Activated T-cell treated with anti-CD3 and anti-CD28 coated beads for 4 hours (primary cell): ENCODE data around the gene NOS1.
"Not testable (repeated sequence)": the region's sequence is repeated elsewhere in the genome, so short reads cannot be mapped to it uniquely, and the experiment has no call there.

Experiments used
- DNase-seq: peaks from one replicate; pipeline ENCODE4 v3.0.0-alpha.2; 2020

The NOS1 gene

GRCh38 chr12:117202556-117202955 is 158.9 kb downstream of the NOS1 start:
- DNase-seq = no peak

DNA sequence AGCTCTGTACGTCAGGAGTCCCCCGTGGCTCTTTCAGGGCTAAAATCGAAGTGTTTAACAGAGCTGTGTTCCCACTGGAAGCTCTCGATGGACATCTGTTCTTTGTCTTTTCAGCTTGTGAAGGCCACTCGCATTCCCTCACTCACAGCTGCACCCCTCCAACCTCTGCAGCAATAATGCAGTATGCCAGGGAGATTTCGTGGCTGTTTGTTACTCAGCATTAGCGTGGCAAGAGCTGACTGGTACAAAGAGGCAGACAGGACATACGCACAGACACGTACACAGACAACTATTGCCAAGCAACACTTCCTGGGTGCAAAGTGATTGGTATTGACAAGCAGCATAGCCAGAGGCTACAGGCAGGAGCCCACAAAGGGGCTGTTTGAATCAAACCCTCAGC is 159.4 kb downstream of the NOS1 start:
- DNase-seq = no peak

DNA sequence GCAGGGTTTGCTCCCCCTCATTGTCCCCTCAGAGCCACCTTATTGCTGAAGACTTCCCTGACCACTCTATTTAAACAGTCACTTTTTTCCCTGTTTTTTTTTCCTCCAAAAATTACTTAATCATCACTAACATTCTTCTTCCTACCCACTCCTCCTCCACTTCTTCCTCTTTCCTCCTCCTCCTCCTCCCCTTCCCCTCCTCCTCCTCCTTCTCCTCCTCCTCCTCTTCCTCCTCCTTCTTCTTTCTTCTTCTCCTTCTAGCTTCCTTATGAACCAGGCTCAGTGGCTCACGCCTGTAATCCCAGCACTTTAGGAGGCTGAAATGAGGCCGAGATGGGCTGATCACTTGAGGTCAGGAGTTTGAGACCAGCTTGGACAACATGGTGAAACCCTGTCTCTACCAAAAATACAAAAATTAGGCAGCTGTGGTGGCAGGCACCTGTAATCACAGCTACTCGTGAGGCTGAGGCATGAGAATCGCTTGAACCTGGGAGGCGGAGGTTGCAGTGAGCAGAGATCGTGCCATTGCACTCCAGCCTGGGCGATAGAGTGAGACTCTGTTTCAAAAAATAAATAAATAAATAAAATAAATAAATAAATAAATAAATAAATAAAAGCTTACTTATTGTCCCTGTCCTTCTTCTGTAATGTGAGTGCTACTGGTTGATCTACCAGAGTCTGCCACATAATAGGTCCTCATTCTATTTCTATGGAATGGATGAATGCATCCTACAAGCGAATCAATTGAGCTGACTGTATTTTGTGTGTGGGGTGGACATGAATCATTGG is 161.3 kb downstream of the NOS1 start:
- not testable (repeated sequence) for DNase-seq

GRCh38 chr12:117196334-117196733 is 165.1 kb downstream of the NOS1 start:
- not testable (repeated sequence) for DNase-seq

GRCh38 chr12:117195027-117195426 is 166.4 kb downstream of the NOS1 start:
- not testable (repeated sequence) for DNase-seq

GRCh38 chr12:117193903-117194302 is 167.5 kb downstream of the NOS1 start:
- DNase-seq = no peak

DNA sequence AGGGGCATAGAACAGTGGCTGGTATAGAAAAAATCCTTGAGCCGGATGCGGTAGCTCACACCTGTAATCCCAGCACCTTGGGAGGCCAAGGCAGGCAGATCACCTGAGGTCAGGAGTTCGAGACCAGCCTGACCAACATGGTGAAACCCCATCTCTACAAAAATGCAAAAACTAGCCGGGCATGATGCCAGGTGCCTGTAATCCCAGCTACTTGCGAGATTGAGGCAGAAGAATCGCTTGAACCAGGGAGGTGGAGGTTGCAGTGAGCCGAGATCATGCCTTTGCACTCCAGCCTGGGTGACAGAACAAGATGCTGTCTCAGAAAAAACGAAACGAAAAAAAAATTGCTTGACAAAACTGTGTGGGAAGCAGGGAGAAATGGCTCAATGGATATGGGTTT is 168.8 kb downstream of the NOS1 start:
- not testable (repeated sequence) for DNase-seq

- no peak for DNase-seq
Observed at GRCh38 chr12:117192057-117192456, 169.4 kb downstream of the NOS1 start.

GRCh38 chr12:117190210-117190781 is 171.1 kb downstream of the NOS1 start, which contains the start of gene FBXO21:
TSS of gene FBXO21 (minus strand) at chr12:117190470. CDS start at chr12:117190456, 14 bp downstream.
- DNase-seq = peak; percentile 93

DNA sequence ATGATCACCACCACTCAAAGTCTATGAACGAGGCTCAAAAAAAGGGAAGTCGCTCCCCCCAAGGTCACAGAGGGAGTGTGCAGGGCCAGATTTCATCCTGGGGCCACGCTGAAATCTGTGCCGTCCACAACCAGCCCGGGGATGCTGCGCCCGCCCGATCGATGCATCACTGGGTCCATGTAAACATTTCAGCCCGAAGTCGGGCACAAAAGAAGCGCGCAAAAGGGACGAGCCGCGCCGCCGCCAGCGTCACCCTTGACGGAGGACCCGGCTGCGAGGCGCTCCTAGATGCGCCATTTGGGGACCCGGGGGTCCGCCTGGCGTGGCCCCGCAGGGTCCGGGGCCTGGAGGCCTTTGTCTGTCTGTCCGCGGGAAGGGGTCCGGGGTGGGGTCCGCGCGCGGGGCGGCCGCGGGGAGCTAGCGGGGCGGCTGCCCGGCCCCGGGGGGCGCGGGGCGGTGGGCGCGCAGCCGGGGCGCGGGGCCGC is 171.7 kb downstream of the NOS1 start:
- DNase-seq = peak; percentile 19

GRCh38 chr12:117188961-117189724 is 172.3 kb downstream of the NOS1 start:
- DNase-seq = no peak

DNA sequence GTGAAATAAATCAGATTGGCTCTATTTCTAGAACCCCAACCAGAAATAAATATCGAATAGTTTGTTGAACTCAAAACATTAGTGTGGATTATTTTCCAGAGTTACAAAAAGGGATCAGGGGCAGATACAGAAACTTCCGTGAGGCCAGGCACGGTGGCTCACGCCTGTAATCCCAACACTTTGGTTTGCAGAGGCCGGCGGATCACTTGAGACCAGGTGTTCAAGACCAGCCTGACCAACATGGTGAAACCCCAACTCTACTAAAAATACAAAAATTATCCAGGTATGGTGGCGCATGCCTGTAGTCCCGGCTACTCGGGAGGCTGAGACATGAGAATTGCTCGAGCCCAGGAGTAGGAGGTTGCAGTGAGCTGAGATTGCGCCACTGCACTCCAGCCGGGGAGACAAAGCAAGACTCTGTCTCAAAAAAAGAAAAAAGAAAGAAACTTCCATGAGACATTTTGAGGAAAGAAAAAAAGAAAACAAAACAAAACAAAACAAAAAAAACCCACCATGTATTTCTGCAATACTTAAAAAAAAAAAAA is 173.2 kb downstream of the NOS1 start:
- no peak for DNase-seq

DNA sequence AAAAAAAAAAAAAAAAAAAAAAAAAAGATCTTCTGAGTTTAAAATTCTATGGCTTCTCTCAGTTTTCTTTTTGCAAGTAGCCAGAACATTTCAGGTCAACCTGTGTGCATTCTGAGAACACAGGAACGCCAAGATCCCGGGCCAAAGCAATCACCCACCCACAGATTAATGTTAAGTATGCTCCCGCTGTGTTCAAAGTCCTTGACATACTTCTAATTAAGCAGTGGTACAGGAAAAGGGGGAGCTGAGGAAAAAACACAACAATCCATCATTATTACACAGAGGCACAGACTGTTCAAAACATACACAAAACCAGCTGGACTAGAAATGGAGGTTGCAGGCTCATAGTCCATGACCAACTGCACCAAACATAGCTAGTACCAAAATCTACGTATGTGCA is 174.0 kb downstream of the NOS1 start:
- no peak for DNase-seq

- no peak for DNase-seq
Observed at GRCh38 chr12:117182866-117183265, 178.6 kb downstream of the NOS1 start.

GRCh38 chr12:117181468-117181843 is 180.0 kb downstream of the NOS1 start:
- DNase-seq = not testable (repeated sequence)

DNA sequence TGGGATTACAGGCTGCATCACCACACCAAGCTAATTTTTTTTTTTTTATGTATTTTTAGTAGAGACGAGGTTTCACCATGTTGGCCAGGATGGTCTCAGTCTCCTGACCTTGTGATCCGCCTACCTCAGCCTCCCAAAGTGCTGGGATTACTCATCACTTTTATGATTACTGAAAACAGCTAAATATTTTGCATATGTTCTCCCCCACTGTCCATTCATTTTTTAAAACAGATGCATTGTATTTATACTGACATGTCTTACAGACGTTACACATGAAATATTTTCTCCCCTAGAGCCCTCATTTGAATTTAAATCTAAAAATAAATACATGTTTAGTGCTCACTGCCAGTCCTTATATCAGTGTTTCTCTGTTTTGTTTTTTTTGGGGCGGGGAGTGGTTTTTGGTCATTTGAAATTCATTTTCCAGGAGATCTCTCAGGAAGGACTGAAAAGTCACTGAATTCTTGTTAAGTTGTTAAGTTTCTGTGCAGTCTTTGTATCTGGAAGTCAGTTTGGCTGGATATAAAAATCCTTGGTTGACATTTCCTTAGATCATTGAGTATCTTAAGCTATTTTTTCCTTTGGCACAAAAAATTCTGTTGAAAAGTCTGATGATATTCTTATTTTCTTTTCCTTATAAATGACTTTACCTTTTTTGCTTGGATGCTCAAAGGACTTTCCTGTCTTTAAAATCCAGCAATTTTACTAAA is 180.5 kb downstream of the NOS1 start:
- DNase-seq = no peak

- no peak for DNase-seq
Observed at GRCh38 chr12:117178745-117179144, 182.7 kb downstream of the NOS1 start.

DNA sequence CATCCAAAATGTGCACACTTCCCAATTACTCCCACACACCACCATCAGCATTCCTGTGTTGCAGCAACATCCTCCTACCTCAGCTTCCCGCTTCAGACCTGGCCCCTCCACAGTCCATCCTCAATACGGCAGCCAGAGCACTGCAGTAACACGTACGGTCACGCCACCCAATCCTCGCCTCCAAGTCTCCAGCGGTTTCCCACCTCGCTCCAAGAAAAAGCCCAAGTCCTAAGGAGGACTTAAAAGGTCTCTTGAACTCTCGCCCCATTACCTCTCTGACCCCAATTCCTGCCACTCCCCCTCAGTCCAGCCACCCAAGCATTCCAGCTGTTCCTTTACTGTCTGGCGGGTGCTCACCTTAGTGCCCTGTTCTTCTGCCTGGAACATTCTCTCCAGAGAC is 183.1 kb downstream of the NOS1 start:
- no peak for DNase-seq

GRCh38 chr12:117172168-117172567 is 189.3 kb downstream of the NOS1 start:
- no peak for DNase-seq

GRCh38 chr12:117171499-117172162 is 189.8 kb downstream of the NOS1 start:
- DNase-seq = no peak

GRCh38 chr12:117169548-117169947 is 191.9 kb downstream of the NOS1 start:
- DNase-seq = no peak

- no peak for DNase-seq
Observed at GRCh38 chr12:117168976-117169375, 192.4 kb downstream of the NOS1 start.
